ENCODE measurements around the gene CPPED1. TPM values are rescaled to one million over a fixed set of nuclear protein-coding genes. Genes with fewer than 3 reads are reported as not detected.

Gene CPPED1
- total and polyA plus RNA-seq, 10 of the 15 experiments (the other 5 are each of a cell fraction or from before 2014, with no cell fraction given): 7.1 to 39.0 (median 16.0) TPM

DNA sequence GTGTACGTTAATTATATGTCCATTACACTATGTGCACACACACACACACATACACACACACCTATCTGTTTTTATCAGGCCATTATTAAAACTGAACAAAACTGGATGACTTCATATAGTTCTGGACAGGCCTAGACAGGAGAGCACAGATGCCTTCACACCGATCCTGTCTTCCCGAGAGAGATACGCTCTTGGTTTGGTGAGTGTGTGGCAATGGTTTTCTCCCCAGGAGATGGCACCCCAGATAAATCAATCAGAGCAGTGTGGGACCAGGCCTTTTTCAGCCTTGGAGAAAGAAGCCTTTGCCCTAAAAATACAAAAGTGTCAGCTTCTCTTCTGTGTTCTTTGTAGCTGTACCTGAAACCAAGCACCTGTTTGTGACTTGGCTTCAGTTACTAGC is 83.7 kb downstream of the CPPED1 start:
- Histone ChIP-seq H3K27ac (ENCODE audit: control insufficient read depth, insufficient read depth) (no peak overlapping the region), H4K20me1 (ENCODE audit: control insufficient read depth, insufficient read depth) (no peaks in the 10 kb centered on the region), H3K4me1 (ENCODE audit: control insufficient read depth, insufficient read depth, low read length) (no peaks in the 10 kb centered on the region), H3K9me3 (replicated peaks; ENCODE audit: control insufficient read depth, insufficient read depth, low read length) (no peaks in the 10 kb centered on the region), H3K36me3 (ENCODE audit: control insufficient read depth in 2 of 2, insufficient read depth in 2 of 2, low read length in 1 of 2) (no peaks in the 10 kb centered on the region), H3K9ac (ENCODE audit: control insufficient read depth, insufficient read depth, low read length) (no peak overlapping the region), H3K4me2 (ENCODE audit: control insufficient read depth, insufficient read depth) (no peak overlapping the region), H3K79me2 (ENCODE audit: control insufficient read depth, insufficient read depth, low read length) (no peaks in the 10 kb centered on the region), H3K27me3 (replicated peaks in 1 of 2; ENCODE audit: control insufficient read depth in 2 of 2, insufficient read depth in 2 of 2, low read length in 1 of 2) (no peaks in the 10 kb centered on the region), H3K4me3 (no peak overlapping the region), H2AFZ (ENCODE audit: control insufficient read depth, low read depth, low read length) (no peak overlapping the region)
- WGBS (ENCODE audit: insufficient coverage, insufficient replicate concordance, low lambda C conversion rate, missing lambda C conversion rate): 96% methylated on average over 4 of the region's 4 CpGs
- ChIA-PET CTCF (interaction anchor here (1.2 kb wide), 1 partner anchor 9 kb away, joined by 5 read pairs; no protein-coding TSS in a partner anchor), POLR2A (no interaction called here), SMC1A (ENCODE audit: uncharacterized antibody, unreplicated experiment) (interaction anchor here (0.6 to 1.5 kb wide), 3 partner anchors 12 to 531 kb away, joined by 3 read pairs; no protein-coding TSS in a partner anchor), RAD21 (ENCODE audit: unreplicated experiment) (no interaction called here)
- intact Hi-C loops (cut with micrococcal nuclease; ENCODE audit: unreplicated experiment) (no loop called here), in situ Hi-C loops (cut with MboI) (no loop called here)
- no peak for TF ChIP-seq MYB (IDR thresholded peaks at IDR 0.05; ENCODE audit: borderline replicate concordance, low read depth, low read length)
- no peak for TF ChIP-seq NFYB (IDR thresholded peaks at IDR 0.05; ENCODE audit: insufficient read depth, low read depth, low read length)
- no peak for TF ChIP-seq HDAC6 (IDR thresholded peaks at IDR 0.05; ENCODE audit: unreplicated experiment)
- TF ChIP-seq, protein P1, sequence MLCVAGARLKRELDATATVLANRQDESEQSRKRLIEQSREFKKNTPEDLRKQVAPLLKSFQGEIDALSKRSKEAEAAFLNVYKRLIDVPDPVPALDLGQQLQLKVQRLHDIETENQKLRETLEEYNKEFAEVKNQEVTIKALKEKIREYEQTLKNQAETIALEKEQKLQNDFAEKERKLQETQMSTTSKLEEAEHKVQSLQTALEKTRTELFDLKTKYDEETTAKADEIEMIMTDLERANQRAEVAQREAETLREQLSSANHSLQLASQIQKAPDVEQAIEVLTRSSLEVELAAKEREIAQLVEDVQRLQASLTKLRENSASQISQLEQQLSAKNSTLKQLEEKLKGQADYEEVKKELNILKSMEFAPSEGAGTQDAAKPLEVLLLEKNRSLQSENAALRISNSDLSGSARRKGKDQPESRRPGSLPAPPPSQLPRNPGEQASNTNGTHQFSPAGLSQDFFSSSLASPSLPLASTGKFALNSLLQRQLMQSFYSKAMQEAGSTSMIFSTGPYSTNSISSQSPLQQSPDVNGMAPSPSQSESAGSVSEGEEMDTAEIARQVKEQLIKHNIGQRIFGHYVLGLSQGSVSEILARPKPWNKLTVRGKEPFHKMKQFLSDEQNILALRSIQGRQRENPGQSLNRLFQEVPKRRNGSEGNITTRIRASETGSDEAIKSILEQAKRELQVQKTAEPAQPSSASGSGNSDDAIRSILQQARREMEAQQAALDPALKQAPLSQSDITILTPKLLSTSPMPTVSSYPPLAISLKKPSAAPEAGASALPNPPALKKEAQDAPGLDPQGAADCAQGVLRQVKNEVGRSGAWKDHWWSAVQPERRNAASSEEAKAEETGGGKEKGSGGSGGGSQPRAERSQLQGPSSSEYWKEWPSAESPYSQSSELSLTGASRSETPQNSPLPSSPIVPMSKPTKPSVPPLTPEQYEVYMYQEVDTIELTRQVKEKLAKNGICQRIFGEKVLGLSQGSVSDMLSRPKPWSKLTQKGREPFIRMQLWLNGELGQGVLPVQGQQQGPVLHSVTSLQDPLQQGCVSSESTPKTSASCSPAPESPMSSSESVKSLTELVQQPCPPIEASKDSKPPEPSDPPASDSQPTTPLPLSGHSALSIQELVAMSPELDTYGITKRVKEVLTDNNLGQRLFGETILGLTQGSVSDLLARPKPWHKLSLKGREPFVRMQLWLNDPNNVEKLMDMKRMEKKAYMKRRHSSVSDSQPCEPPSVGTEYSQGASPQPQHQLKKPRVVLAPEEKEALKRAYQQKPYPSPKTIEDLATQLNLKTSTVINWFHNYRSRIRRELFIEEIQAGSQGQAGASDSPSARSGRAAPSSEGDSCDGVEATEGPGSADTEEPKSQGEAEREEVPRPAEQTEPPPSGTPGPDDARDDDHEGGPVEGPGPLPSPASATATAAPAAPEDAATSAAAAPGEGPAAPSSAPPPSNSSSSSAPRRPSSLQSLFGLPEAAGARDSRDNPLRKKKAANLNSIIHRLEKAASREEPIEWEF (IDR thresholded peaks at IDR 0.05; ENCODE audit: insufficient replicate concordance, low read depth, low read length): no peak
- TF ChIP-seq DPF2 (IDR thresholded peaks at IDR 0.05): no peak
- TF ChIP-seq, protein P2, sequence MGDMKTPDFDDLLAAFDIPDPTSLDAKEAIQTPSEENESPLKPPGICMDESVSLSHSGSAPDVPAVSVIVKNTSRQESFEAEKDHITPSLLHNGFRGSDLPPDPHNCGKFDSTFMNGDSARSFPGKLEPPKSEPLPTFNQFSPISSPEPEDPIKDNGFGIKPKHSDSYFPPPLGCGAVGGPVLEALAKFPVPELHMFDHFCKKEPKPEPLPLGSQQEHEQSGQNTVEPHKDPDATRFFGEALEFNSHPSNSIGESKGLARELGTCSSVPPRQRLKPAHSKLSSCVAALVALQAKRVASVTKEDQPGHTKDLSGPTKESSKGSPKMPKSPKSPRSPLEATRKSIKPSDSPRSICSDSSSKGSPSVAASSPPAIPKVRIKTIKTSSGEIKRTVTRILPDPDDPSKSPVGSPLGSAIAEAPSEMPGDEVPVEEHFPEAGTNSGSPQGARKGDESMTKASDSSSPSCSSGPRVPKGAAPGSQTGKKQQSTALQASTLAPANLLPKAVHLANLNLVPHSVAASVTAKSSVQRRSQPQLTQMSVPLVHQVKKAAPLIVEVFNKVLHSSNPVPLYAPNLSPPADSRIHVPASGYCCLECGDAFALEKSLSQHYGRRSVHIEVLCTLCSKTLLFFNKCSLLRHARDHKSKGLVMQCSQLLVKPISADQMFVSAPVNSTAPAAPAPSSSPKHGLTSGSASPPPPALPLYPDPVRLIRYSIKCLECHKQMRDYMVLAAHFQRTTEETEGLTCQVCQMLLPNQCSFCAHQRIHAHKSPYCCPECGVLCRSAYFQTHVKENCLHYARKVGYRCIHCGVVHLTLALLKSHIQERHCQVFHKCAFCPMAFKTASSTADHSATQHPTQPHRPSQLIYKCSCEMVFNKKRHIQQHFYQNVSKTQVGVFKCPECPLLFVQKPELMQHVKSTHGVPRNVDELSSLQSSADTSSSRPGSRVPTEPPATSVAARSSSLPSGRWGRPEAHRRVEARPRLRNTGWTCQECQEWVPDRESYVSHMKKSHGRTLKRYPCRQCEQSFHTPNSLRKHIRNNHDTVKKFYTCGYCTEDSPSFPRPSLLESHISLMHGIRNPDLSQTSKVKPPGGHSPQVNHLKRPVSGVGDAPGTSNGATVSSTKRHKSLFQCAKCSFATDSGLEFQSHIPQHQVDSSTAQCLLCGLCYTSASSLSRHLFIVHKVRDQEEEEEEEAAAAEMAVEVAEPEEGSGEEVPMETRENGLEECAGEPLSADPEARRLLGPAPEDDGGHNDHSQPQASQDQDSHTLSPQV (IDR thresholded peaks at IDR 0.05): no peak
- TF ChIP-seq SRF (IDR thresholded peaks at IDR 0.05; ENCODE audit: low read depth in 2 of 2, low read length in 2 of 2): no peak
- no peak for TF ChIP-seq FOS (IDR thresholded peaks at IDR 0.05; ENCODE audit: borderline replicate concordance, extremely low read depth, insufficient read length)
- TF ChIP-seq POLR2AphosphoS2 (IDR thresholded peaks at IDR 0.05; ENCODE audit: low read depth, low read length): no peak
- TF ChIP-seq LARP7 (IDR thresholded peaks at IDR 0.05): no peak
- TF ChIP-seq EZH2 (IDR thresholded peaks at IDR 0.05; ENCODE audit: borderline replicate concordance, control insufficient read depth, low read depth, low read length): no peak
- TF ChIP-seq, protein P3, sequence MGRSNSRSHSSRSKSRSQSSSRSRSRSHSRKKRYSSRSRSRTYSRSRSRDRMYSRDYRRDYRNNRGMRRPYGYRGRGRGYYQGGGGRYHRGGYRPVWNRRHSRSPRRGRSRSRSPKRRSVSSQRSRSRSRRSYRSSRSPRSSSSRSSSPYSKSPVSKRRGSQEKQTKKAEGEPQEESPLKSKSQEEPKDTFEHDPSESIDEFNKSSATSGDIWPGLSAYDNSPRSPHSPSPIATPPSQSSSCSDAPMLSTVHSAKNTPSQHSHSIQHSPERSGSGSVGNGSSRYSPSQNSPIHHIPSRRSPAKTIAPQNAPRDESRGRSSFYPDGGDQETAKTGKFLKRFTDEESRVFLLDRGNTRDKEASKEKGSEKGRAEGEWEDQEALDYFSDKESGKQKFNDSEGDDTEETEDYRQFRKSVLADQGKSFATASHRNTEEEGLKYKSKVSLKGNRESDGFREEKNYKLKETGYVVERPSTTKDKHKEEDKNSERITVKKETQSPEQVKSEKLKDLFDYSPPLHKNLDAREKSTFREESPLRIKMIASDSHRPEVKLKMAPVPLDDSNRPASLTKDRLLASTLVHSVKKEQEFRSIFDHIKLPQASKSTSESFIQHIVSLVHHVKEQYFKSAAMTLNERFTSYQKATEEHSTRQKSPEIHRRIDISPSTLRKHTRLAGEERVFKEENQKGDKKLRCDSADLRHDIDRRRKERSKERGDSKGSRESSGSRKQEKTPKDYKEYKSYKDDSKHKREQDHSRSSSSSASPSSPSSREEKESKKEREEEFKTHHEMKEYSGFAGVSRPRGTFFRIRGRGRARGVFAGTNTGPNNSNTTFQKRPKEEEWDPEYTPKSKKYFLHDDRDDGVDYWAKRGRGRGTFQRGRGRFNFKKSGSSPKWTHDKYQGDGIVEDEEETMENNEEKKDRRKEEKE (IDR thresholded peaks at IDR 0.05): no peak
- DNase-seq (ENCODE audit: low read depth, low spot score): no peak
- ATAC-seq: no peak
- no TSS peak for BruUV-seq (replicated peaks)
- FAIRE-seq: no peak
